Chondrocyte (in vitro differentiated cells): Measurements from ENCODE around the gene CRYGB. TPM values are rescaled to one million over a fixed set of nuclear protein-coding genes. Genes with fewer than 3 reads are reported as not detected.

ENCODE experiments used
- DNase-seq: peaks from one replicate; pipeline ENCODE4 v3.0.0; 2021; ENCODE audit warnings: mixed read lengths, low spot score
- H3K27ac Mint-ChIP-seq: one replicate; pipeline ENCODE4 v1.8.0; 2021; ENCODE audit warnings: mild to moderate bottlenecking, moderate library complexity, mixed read lengths; ENCODE audit not compliant: unreplicated experiment
- H3K27me3 Mint-ChIP-seq: 2 replicates; pipeline ENCODE4 v1.8.0; 2021; ENCODE audit warnings: low read depth, mixed read lengths
- H3K36me3 Mint-ChIP-seq: 2 replicates; pipeline ENCODE4 v1.8.0; 2021; ENCODE audit warnings: low read depth, mixed read lengths
- H3K4me1 Mint-ChIP-seq: 2 replicates; pipeline ENCODE4 v1.8.0; 2021; ENCODE audit warnings: low read depth, mild to moderate bottlenecking, mixed read lengths
- H3K4me3 Mint-ChIP-seq: one replicate; pipeline ENCODE4 v1.8.0; 2021; ENCODE audit warnings: mild to moderate bottlenecking, moderate library complexity, mixed read lengths; ENCODE audit not compliant: unreplicated experiment
- H3K9me3 Mint-ChIP-seq: 2 replicates; pipeline ENCODE4 v1.8.0; 2021; ENCODE audit warnings: low read depth, mixed read lengths
- CTCF ChIP-seq: fragments of 200-600 bp; sonication (generic); IDR thresholded peaks from 2 replicates; pipeline ENCODE4 v1.5.0; 2021; ENCODE audit warnings: antibody characterized with exemption, mild to moderate bottlenecking, moderate library complexity
- total RNA-seq: library from RNA; stranded (reverse); gene quantifications from 3 replicates; pipeline ENCODE4 v1.2.1, GENCODE V29; 2021

Gene CRYGB
- total RNA-seq, 1 donor from 2014 or later, result not detected

GRCh38 chr2:208164951-208165755 is 19.2 kb upstream of the CRYGB start:
- no peak for DNase-seq
- Mint-ChIP-seq H3K4me3 (no peak overlapping the region), H3K4me1 (no peaks in the 10 kb centered on the region), H3K27me3 (peaks cover 20% of the 10 kb centered on the region), H3K36me3 (no peaks in the 10 kb centered on the region), H3K27ac (no peak overlapping the region), H3K9me3 (no peaks in the 10 kb centered on the region)
- no peak for TF ChIP-seq CTCF

DNA sequence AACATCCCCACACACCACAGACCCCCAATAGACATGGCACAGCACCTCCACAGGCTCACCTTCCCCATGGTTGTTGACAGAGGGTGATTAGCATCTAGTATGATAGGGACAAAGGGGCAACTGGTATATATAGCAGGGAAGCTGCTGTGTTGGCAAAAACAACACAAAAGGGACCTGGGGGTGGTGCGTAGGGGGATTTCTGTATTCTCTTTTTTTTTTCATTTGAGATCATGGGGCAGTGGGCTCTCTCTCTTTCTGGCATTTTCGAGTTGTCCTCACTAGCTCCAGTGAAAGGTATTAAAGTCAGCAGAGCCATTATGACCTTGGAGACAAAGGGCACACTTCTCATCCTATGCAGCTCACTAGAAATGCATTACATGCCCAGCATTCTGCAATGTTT is 17.5 kb upstream of the CRYGB start, which contains the start of gene CRYGA:
CRYGA (minus strand) TSS at position 101 of the 400 bp plus-strand sequence; CDS start at position 68, 33 bp downstream.
- TF ChIP-seq CTCF, result no peak
- DNase-seq, result no peak
- no peak within 1 kb of the TSS for H3K27ac Mint-ChIP-seq

DNA sequence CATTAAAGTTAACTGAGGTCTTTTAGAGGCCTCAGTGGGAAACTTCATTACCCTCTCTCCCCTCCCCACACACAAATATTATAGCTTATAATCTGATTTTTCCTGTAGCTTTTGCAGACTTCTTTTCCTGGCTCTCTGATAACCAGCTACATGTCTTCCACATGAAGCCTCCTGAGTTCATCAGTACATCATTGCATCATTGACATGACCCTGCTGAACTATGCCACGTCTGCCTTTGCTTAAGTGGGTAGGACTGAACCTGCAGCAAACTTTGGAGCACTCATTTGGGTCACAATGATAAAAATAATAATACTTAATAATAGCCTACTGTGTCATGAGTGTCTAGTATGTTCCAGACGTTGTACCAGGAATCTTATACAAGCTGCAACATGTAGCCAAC is 10.5 kb upstream of the CRYGB start:
- no peak overlapping the region for H3K4me3 Mint-ChIP-seq
- H3K4me1 Mint-ChIP-seq, result no peaks in the 10 kb centered on the region
- H3K36me3 Mint-ChIP-seq, result no peaks in the 10 kb centered on the region
- H3K27ac Mint-ChIP-seq, result no peak overlapping the region
- no peak for TF ChIP-seq CTCF
- peaks cover 4% of the 10 kb centered on the region for H3K9me3 Mint-ChIP-seq
- peaks cover 4% of the 10 kb centered on the region for H3K27me3 Mint-ChIP-seq
- DNase-seq, result no peak

More for the DNA sequence above, 17.5 kb upstream of the CRYGB start, which contains the start of gene CRYGA:
- no peaks in the 10 kb centered on the region for H3K9me3 Mint-ChIP-seq
- no peaks in the 10 kb centered on the region for H3K4me1 Mint-ChIP-seq
- peaks cover 17% of the 10 kb centered on the region for H3K27me3 Mint-ChIP-seq
- no peaks in the 10 kb centered on the region for H3K36me3 Mint-ChIP-seq
- no peak within 1 kb of the TSS for H3K4me3 Mint-ChIP-seq

- no peak for TF ChIP-seq CTCF
- Mint-ChIP-seq H3K27me3 (peaks cover 9% of the 10 kb centered on the region), H3K27ac (no peak overlapping the region), H3K4me1 (no peaks in the 10 kb centered on the region), H3K9me3 (peaks cover 12% of the 10 kb centered on the region), H3K4me3 (no peak overlapping the region), H3K36me3 (no peaks in the 10 kb centered on the region)
- DNase-seq, result no peak
Observed at GRCh38 chr2:208153156-208153555, 7.2 kb upstream of the CRYGB start.

DNA sequence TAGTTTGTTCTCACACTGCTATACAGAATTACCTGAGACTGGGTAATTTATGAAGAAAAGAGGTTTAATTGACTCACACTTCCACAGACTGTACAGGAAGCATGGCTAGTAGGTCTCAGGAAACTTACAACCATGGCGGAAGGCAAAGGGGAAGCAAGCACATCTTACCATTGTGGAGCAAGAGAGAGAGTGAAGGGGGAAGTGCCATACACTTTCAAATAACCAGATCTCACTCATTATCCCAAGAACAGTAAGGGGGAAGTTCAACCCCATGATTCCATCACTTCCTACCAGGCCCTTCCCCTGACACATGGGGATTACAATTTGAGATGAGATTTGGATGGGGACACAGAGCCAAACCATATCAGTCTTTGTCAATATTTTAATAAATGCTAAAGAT is 5.0 kb upstream of the CRYGB start:
- DNase-seq, result no peak
- no peak overlapping the region for H3K4me3 Mint-ChIP-seq
- no peak for TF ChIP-seq CTCF
- no peaks in the 10 kb centered on the region for H3K4me1 Mint-ChIP-seq
- peaks cover 12% of the 10 kb centered on the region for H3K9me3 Mint-ChIP-seq
- no peak overlapping the region for H3K27ac Mint-ChIP-seq
- H3K36me3 Mint-ChIP-seq, result no peaks in the 10 kb centered on the region
- peaks cover 9% of the 10 kb centered on the region for H3K27me3 Mint-ChIP-seq
